GM10266 (cell line): Measurements from ENCODE around the gene PNMT.

Experiments used
- DNase-seq: peaks from one replicate; pipeline ENCODE4 v3.0.0; 2012; ENCODE audit errors: extremely low spot score
- TF ChIP-seq, protein P1 (sequence below): IDR thresholded peaks from 2 replicates; pipeline ENCODE4 v1.5.1; 2012; ENCODE audit warnings: mild to moderate bottlenecking, low read depth; ENCODE audit not compliant: control insufficient read depth, insufficient read depth; ENCODE audit errors: missing control alignments

Gene PNMT

DNA sequence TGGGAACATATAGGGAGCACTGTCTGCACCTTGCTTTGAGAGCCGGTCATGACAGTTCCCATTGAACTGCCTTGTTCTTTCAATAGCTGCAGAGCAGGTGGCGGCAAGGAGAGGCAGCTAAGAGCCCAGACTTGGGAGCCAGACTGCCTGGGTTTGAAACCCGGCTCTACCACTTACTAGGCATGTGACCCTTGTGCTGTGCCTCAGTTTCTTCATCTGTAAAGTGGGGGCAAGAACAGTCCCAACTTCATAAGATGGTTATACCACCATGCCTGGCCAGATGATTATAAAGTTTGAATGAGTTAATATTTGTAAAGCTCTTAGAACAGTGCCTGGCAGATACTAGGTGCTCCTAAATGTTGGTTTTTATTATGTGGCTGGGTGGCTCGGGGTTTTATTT is 46.0 kb downstream of the PNMT start:
- TF ChIP-seq, protein P1, sequence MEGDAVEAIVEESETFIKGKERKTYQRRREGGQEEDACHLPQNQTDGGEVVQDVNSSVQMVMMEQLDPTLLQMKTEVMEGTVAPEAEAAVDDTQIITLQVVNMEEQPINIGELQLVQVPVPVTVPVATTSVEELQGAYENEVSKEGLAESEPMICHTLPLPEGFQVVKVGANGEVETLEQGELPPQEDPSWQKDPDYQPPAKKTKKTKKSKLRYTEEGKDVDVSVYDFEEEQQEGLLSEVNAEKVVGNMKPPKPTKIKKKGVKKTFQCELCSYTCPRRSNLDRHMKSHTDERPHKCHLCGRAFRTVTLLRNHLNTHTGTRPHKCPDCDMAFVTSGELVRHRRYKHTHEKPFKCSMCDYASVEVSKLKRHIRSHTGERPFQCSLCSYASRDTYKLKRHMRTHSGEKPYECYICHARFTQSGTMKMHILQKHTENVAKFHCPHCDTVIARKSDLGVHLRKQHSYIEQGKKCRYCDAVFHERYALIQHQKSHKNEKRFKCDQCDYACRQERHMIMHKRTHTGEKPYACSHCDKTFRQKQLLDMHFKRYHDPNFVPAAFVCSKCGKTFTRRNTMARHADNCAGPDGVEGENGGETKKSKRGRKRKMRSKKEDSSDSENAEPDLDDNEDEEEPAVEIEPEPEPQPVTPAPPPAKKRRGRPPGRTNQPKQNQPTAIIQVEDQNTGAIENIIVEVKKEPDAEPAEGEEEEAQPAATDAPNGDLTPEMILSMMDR = no peak
- DNase-seq = no peak

DNA sequence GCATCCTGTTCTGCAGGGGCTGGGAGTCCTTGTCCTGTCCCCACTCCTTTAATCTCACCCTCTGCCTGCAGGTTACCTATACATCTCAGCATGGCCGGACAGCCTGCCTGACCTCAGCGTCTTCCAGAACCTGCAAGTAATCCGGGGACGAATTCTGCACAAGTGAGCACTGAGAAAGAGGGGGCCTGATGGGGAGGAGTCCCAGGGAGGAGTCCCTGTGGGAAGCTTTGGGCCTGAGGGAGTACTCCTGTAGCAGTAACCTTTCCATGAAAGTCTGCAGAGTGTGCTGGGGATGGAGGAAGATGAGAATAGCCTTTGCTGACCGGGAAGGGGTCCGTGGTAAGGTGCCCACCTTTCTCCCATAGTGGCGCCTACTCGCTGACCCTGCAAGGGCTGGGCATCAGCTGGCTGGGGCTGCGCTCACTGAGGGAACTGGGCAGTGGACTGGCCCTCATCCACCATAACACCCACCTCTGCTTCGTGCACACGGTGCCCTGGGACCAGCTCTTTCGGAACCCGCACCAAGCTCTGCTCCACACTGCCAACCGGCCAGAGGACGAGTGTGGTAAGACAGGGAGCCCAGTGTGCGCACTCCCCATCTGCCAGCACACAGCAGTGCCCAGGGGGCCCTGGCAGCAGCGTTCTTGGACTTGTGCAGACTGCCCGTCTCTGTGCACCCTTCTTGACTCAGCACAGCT is 47.3 kb downstream of the PNMT start:
- DNase-seq = no peak
- TF ChIP-seq, protein P1 = no peak

DNA sequence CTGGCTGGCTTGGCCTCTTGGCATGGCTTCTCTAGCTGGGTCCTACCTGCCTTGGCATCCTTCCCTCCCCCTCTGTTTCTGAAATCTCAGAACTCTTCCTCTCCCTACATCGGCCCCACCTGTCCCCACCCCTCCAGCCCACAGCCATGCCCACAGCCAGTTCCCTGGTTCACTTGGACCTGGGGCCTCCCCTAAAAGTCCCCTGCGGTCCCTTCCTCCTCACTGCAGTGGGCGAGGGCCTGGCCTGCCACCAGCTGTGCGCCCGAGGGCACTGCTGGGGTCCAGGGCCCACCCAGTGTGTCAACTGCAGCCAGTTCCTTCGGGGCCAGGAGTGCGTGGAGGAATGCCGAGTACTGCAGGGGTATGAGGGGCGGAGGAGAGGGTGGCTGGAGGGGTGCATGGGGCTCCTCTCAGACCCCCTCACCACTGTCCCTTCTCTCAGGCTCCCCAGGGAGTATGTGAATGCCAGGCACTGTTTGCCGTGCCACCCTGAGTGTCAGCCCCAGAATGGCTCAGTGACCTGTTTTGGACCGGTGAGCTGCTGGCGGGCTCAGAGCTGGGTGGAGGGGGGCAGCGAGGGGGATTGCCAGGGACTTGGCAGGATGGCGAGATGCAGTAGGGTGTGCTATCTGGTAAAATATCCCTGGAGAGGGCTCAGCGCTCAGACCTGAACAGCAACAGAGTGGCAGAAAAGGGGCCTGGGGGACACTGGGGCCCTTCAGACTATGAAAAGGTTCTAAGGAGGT is 48.0 kb downstream of the PNMT start:
- no peak for DNase-seq
- TF ChIP-seq, protein P1 = no peak

DNA sequence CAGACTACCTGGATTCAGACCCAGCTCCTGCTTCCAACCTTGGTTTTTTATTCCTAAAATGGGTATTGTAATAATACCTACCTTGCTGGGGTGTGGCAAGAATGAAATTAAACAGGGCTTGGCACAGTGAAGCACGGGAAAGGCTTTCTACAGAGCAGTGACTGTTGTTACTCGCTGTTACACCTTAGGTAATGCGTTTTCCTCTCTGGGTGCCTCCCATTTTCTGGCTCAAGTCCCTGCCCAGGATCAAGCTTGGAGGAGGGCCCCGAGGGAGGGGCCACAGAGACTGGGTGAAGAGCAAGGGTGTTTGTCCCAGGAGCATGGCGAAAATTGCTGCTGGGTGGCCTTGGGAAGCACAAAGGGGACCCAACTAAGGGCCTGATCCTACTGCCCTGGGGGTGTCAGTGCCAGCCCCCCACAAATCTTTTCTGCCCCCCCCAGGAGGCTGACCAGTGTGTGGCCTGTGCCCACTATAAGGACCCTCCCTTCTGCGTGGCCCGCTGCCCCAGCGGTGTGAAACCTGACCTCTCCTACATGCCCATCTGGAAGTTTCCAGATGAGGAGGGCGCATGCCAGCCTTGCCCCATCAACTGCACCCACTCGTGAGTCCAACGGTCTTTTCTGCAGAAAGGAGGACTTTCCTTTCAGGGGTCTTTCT is 48.8 kb downstream of the PNMT start:
- TF ChIP-seq, protein P1 = no peak
- DNase-seq = no peak

DNA sequence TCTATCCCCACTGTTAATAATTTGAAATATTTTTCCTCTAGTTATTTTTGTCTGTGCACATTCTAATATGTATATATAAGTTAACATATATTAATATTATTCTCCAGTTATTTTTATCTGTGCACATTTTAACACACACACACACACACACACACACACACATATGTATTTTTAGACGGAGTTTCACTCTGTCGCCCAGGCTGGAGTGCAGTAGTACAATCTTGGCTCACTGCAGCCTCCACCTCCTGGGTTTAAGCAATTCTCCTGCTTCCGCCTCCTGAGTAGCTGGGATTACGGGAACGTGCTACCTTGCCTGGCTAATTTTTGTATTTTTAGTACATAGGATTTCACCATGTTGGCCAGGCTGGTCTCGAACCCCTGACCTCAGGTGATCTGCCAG is 49.4 kb downstream of the PNMT start:
- DNase-seq = no peak
- TF ChIP-seq, protein P1 = no peak

DNA sequence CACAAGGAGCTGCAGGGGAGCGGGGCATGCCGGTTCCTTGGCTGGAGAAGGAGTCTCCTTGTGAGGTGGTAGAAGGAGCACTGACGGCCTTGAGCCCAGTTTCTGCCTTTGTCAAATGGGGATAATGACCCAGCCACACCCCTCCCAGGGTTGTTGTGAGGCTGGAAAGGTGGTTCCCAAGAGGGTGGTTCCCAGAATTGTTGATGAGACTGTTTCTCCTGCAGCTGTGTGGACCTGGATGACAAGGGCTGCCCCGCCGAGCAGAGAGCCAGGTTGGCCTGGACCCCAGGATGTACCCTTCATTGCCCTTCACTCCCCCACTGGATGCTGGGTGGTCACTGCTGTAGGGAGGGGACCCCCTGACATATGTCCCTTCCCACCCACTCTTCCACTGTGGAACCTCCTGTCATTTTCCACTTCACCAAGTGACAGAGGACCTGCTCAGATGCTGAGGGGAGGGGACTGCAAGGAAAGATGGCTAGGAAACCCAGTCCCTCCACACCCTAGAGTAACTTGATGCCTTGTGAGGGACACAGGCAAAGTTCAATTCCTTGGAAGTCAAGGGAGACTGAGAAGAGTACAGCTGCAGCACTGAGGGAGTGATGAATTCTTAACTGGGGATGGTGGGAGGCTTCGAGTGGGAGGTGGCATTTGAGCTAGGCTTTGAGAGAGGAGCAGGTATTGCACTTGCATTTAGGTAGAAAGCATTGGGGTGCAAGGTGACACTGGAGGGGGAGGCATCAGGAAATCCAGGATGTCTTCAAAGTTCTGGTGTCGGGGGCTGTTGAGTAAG is 51.5 kb downstream of the PNMT start:
- DNase-seq = no peak
- TF ChIP-seq, protein P1 = no peak
